ENCODE measurements around the gene FAM162B. TPM values are rescaled to one million over a fixed set of nuclear protein-coding genes. Genes with fewer than 3 reads are reported as not detected.

FAM162B gene
- total RNA-seq, 6 donors from 2014 or later = 0.89 to 14.3 (median 4.1) TPM

DNA sequence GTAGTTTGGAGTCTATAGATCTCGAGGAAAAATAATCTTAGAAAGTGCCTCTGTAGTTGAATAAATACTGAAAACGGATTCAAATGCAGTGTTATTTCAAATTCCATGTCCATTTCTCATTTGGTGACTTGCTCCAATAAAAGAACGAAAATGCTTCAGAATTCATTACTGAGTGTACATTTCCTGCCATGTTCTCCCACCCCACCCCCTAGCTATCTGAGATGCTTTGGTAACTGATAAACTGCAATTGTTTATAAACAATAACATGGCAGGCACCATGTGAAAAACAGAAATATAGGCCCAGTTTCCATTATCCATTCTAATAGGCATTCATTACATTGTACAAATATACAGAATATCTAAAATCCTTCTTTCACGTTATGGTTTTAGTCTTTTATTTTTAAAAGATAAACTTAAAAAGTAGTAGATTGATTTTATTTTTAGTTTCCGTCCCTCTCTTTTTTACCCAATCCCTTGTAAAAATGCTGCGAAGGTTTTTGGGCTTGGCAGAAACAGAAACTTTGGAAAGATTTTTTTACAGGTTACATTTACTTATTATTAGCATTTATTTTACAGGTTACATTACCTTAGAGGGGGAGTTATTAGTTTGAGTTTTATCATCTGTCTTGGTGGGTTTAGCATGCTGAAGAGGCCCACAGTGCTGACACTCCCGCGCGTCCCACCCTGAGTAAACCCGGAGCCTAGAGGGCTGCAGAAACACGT is 1.5 kb downstream of the FAM162B start:
- Histone ChIP-seq H3K27me3 (peaks cover 0 to 22% (median 8%) of the 10 kb centered on the region in 4 donors), H3K4me3 (peak overlapping the region in 3 of 4 donors; percentile 49 to 58 (median 57)), H3K27ac (peak overlapping the region in 2 of 4 donors; percentile 23 to 82), H3K36me3 (no peaks in the 10 kb centered on the region), H3K9me3 (no peaks in the 10 kb centered on the region), H3K4me1 (peaks cover 4 to 20% (median 12%) of the 10 kb centered on the region in 4 donors)
- 78 to 86% methylated on average over 11 of the region's 11 CpGs for WGBS, 2 donors
- TF ChIP-seq, protein P1, sequence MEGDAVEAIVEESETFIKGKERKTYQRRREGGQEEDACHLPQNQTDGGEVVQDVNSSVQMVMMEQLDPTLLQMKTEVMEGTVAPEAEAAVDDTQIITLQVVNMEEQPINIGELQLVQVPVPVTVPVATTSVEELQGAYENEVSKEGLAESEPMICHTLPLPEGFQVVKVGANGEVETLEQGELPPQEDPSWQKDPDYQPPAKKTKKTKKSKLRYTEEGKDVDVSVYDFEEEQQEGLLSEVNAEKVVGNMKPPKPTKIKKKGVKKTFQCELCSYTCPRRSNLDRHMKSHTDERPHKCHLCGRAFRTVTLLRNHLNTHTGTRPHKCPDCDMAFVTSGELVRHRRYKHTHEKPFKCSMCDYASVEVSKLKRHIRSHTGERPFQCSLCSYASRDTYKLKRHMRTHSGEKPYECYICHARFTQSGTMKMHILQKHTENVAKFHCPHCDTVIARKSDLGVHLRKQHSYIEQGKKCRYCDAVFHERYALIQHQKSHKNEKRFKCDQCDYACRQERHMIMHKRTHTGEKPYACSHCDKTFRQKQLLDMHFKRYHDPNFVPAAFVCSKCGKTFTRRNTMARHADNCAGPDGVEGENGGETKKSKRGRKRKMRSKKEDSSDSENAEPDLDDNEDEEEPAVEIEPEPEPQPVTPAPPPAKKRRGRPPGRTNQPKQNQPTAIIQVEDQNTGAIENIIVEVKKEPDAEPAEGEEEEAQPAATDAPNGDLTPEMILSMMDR (IDR thresholded peaks at IDR 0.05) = no peak
- TF ChIP-seq EP300 (IDR thresholded peaks at IDR 0.05) (no peak), POLR2AphosphoS5 (IDR thresholded peaks at IDR 0.05) (no peak), POLR2A (IDR thresholded peaks at IDR 0.05) (no peak)
- DNase-seq = no peak
- ATAC-seq (ENCODE audit: low FRiP score in 2 of 2) = peak; percentile 15 to 20

GRCh38 chr6:116763048-116763447 is 2.5 kb downstream of the FAM162B start:
- Histone ChIP-seq H3K9me3 (no peaks in the 10 kb centered on the region), H3K27ac (no peak overlapping the region), H3K4me3 (no peak overlapping the region), H3K36me3 (no peaks in the 10 kb centered on the region), H3K4me1 (peaks cover 4 to 20% (median 12%) of the 10 kb centered on the region in 4 donors), H3K27me3 (peaks cover 0 to 22% (median 8%) of the 10 kb centered on the region in 4 donors)
- ATAC-seq (ENCODE audit: low FRiP score in 2 of 2) (no peak), DNase-seq (no peak)
- TF ChIP-seq, protein P1 (IDR thresholded peaks at IDR 0.05) = no peak
- no peak for TF ChIP-seq POLR2A (IDR thresholded peaks at IDR 0.05)
- no peak for TF ChIP-seq POLR2AphosphoS5 (IDR thresholded peaks at IDR 0.05)

- no peak overlapping the region for H3K27ac ChIP-seq
- whole genome bisulfite sequencing, 2 donors = 88 to 95% methylated on average over 1 of the region's 1 CpG
- ATAC-seq (ENCODE audit: low FRiP score in 2 of 2) (no peak), DNase-seq (no peak)
- H3K4me1 ChIP-seq = peaks cover 4 to 20% (median 12%) of the 10 kb centered on the region in 4 donors
- H3K9me3 ChIP-seq = no peaks in the 10 kb centered on the region
- TF ChIP-seq, protein P1 (IDR thresholded peaks at IDR 0.05) = no peak
- TF ChIP-seq EP300 (IDR thresholded peaks at IDR 0.05) (no peak), POLR2AphosphoS5 (IDR thresholded peaks at IDR 0.05) (no peak), POLR2A (IDR thresholded peaks at IDR 0.05) (no peak)
- peaks cover 0 to 22% (median 8%) of the 10 kb centered on the region in 4 donors for H3K27me3 ChIP-seq
- no peaks in the 10 kb centered on the region for H3K36me3 ChIP-seq
- H3K4me3 ChIP-seq = no peak overlapping the region
Observed at GRCh38 chr6:116762235-116762634, 3.3 kb downstream of the FAM162B start.

GRCh38 chr6:116761779-116762178 is 3.7 kb downstream of the FAM162B start:
- ATAC-seq (ENCODE audit: low FRiP score in 2 of 2) (no peak), DNase-seq (no peak)
- Histone ChIP-seq H3K9me3 (no peaks in the 10 kb centered on the region), H3K4me3 (no peak overlapping the region), H3K27ac (no peak overlapping the region), H3K4me1 (peaks cover 4 to 20% (median 12%) of the 10 kb centered on the region in 4 donors), H3K27me3 (peaks cover 0 to 22% (median 8%) of the 10 kb centered on the region in 4 donors), H3K36me3 (no peaks in the 10 kb centered on the region)
- WGBS, 2 donors = 81 to 82% methylated on average over 4 of the region's 4 CpGs
- TF ChIP-seq POLR2A (IDR thresholded peaks at IDR 0.05) (no peak), EP300 (IDR thresholded peaks at IDR 0.05) (no peak), POLR2AphosphoS5 (IDR thresholded peaks at IDR 0.05) (no peak)
- TF ChIP-seq, protein P1 (IDR thresholded peaks at IDR 0.05) = no peak

DNA sequence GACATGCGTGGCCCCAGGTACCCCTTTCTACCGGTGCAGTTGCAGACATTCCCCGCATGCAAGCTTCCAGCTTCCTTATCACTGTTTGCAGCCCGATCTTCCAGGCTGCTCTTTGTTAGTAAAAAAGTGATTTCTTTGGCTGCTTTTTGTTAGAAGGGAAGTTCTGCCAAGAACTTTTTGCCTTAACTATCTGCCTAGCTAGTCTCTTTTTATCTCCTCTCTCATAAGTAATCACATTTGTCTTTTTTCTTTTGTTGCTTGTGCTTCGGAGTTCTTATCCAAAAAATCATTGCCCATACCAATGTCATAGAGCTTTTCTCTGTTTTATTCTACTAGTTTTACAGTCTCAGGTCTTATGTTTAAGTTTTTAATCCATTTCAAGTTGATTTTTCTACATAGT is 20.3 kb downstream of the FAM162B start:
- no peaks in the 10 kb centered on the region for H3K27me3 ChIP-seq
- no peaks in the 10 kb centered on the region for H3K36me3 ChIP-seq
- TF ChIP-seq POLR2A (IDR thresholded peaks at IDR 0.05) (no peak), EP300 (IDR thresholded peaks at IDR 0.05) (no peak), POLR2AphosphoS5 (IDR thresholded peaks at IDR 0.05) (no peak)
- TF ChIP-seq, protein P1 (IDR thresholded peaks at IDR 0.05) = no peak
- 78 to 87% methylated on average over 5 of the region's 5 CpGs for WGBS, 2 donors
- H3K4me1 ChIP-seq = no peaks in the 10 kb centered on the region
- no peak overlapping the region for H3K27ac ChIP-seq
- no peaks in the 10 kb centered on the region for H3K9me3 ChIP-seq
- no peak overlapping the region for H3K4me3 ChIP-seq
- ATAC-seq (ENCODE audit: low FRiP score in 2 of 2) (no peak), DNase-seq (no peak)
